ENCODE results near the gene KMT2E. TPM values are rescaled to one million over a fixed set of nuclear protein-coding genes. Genes with fewer than 3 reads are reported as not detected.

KMT2E gene
- total RNA-seq, 1 experiment from 2014 or later = 38.2 TPM

DNA sequence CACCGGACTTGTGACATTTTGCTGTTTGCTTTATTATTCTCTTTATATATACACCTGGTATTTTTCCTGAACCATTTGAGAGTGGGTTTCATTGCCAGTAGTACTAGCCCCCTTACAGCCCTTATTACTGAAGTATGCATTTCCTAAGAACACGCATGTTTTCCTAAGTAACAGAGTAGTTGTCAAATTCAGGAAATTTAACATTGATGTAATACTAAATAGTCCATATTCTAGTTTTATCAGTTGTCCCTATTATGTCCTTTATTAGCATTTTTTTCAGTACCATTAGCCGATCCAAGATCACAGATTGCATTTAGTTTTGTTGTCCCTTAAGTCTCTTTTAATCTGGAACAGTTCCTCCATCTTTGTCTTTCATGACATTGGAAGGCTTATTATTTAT is 8.0 kb downstream of the KMT2E start:
- H3K4me1 ChIP-seq (ENCODE audit: insufficient read depth, low read length) = no peaks in the 10 kb centered on the region
- H3K27ac Mint-ChIP-seq = no peak overlapping the region

More for the DNA sequence above, 8.0 kb downstream of the KMT2E start:
- no peaks in the 10 kb centered on the region for H3K27me3 ChIP-seq (ENCODE audit: insufficient read depth, low read length)
- no peak overlapping the region for H4K8ac ChIP-seq (replicated peaks; ENCODE audit: insufficient read length, low read depth, low read length)
- no peak overlapping the region for H2BK12ac ChIP-seq (ENCODE audit: insufficient read length, low read depth, low read length)
- H3K56ac ChIP-seq (ENCODE audit: insufficient read length, low read depth, low read length) = no peak overlapping the region
- DNase-seq = no peak
- no peak overlapping the region for H3K4me2 ChIP-seq (ENCODE audit: insufficient read depth, insufficient read length, low read length)
- no peak overlapping the region for H3K18ac ChIP-seq (ENCODE audit: insufficient read length, low read depth, low read length)
- Mint-ChIP-seq H3K9me3 (no peaks in the 10 kb centered on the region), H3K27me3 (ENCODE audit: low read depth) (no peaks in the 10 kb centered on the region), H3K4me1 (peaks cover 31 to 56% of the 10 kb centered on the region in 2 experiments), H3K4me3 (no peak overlapping the region), H3K36me3 (ENCODE audit: insufficient read depth in 1 of 3, low read depth in 3 of 3) (peaks cover 0 to 15% (median 0%) of the 10 kb centered on the region in 3 experiments; a peak in 1 of 7 replicates)
- H3K79me2 ChIP-seq (ENCODE audit: insufficient read depth, low read length) = peaks cover 29% of the 10 kb centered on the region; the same call in 1 of the 2 replicates
- H4K91ac ChIP-seq (ENCODE audit: insufficient read length, low read depth, low read length) = no peak overlapping the region
- no peak overlapping the region for H3K27ac ChIP-seq (ENCODE audit: insufficient read length, low read depth, low read length)
- no peaks in the 10 kb centered on the region for H3K23me2 ChIP-seq (ENCODE audit: insufficient read length, low read depth, low read length, poor library complexity, severe bottlenecking)
- no peak overlapping the region for H2AFZ ChIP-seq (ENCODE audit: low read length)
- H2BK120ac ChIP-seq (ENCODE audit: low read depth, low read length, poor library complexity, severe bottlenecking) = no peak overlapping the region
- no peak overlapping the region for H3K9ac ChIP-seq (ENCODE audit: extremely low read depth, insufficient read length, low read length)
- no peaks in the 10 kb centered on the region for H3K9me3 ChIP-seq (ENCODE audit: control insufficient read depth, low read depth, low read length)
- no peak overlapping the region for H2BK20ac ChIP-seq (ENCODE audit: low read depth, low read length, poor library complexity, severe bottlenecking)
- TF ChIP-seq, protein P1, sequence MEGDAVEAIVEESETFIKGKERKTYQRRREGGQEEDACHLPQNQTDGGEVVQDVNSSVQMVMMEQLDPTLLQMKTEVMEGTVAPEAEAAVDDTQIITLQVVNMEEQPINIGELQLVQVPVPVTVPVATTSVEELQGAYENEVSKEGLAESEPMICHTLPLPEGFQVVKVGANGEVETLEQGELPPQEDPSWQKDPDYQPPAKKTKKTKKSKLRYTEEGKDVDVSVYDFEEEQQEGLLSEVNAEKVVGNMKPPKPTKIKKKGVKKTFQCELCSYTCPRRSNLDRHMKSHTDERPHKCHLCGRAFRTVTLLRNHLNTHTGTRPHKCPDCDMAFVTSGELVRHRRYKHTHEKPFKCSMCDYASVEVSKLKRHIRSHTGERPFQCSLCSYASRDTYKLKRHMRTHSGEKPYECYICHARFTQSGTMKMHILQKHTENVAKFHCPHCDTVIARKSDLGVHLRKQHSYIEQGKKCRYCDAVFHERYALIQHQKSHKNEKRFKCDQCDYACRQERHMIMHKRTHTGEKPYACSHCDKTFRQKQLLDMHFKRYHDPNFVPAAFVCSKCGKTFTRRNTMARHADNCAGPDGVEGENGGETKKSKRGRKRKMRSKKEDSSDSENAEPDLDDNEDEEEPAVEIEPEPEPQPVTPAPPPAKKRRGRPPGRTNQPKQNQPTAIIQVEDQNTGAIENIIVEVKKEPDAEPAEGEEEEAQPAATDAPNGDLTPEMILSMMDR (conservative IDR thresholded peaks at IDR 0.05) = no peak
- H3T11ph ChIP-seq (ENCODE audit: low read length) = no peak overlapping the region
- H3K14ac ChIP-seq (ENCODE audit: insufficient read depth, low read length) = no peak overlapping the region
- WGBS (ENCODE audit: extremely low coverage, insufficient read length, low lambda C conversion rate) = no CpG with 5 or more reads among the region's 3 CpGs
- H3K4ac ChIP-seq (ENCODE audit: low read depth, low read length) = no peak overlapping the region
- no peaks in the 10 kb centered on the region for H4K20me1 ChIP-seq (ENCODE audit: control insufficient read depth, insufficient read depth, insufficient read length)
- H2BK5ac ChIP-seq (ENCODE audit: insufficient read length, low read length) = no peak overlapping the region
- H3K79me1 ChIP-seq (ENCODE audit: insufficient read depth, low read depth, low read length, poor library complexity, severe bottlenecking) = no peaks in the 10 kb centered on the region
- no peak overlapping the region for H4K5ac ChIP-seq (ENCODE audit: insufficient read length, low read depth, low read length)
- no peak overlapping the region for H3K23ac ChIP-seq (ENCODE audit: insufficient read length, low read depth, low read length)
- H2BK15ac ChIP-seq (ENCODE audit: low read depth, low read length) = no peak overlapping the region
- H2AK5ac ChIP-seq (ENCODE audit: insufficient read length, low read length) = no peak overlapping the region
